ENCODE results near the gene KIF19. TPM values are rescaled to one million over a fixed set of nuclear protein-coding genes. Genes with fewer than 3 reads are reported as not detected.
"Not testable (repeated sequence)": the region's sequence is repeated elsewhere in the genome, so short reads cannot be mapped to it uniquely, and the experiment has no call there.

KIF19 gene, protein sequence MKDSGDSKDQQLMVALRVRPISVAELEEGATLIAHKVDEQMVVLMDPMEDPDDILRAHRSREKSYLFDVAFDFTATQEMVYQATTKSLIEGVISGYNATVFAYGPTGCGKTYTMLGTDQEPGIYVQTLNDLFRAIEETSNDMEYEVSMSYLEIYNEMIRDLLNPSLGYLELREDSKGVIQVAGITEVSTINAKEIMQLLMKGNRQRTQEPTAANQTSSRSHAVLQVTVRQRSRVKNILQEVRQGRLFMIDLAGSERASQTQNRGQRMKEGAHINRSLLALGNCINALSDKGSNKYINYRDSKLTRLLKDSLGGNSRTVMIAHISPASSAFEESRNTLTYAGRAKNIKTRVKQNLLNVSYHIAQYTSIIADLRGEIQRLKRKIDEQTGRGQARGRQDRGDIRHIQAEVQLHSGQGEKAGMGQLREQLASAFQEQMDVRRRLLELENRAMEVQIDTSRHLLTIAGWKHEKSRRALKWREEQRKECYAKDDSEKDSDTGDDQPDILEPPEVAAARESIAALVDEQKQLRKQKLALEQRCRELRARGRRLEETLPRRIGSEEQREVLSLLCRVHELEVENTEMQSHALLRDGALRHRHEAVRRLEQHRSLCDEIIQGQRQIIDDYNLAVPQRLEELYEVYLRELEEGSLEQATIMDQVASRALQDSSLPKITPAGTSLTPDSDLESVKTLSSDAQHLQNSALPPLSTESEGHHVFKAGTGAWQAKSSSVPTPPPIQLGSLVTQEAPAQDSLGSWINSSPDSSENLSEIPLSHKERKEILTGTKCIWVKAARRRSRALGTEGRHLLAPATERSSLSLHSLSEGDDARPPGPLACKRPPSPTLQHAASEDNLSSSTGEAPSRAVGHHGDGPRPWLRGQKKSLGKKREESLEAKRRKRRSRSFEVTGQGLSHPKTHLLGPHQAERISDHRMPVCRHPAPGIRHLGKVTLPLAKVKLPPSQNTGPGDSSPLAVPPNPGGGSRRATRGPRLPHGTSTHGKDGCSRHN
- 1 to 10 TPM in 1 of 9 donors, under 1 TPM in 6, not detected in 2; 0.12 to 3.0 (median 0.19) TPM for total RNA-seq
- polyA plus RNA-seq = under 1 TPM; 0.18 to 0.46 TPM
- long read RNA-seq, donor 1 = 0 reads
- long read RNA-seq, donor 2, partial matches to known transcripts = 0 of 2 reads
- long read RNA-seq, donor 2, other reads (novel, unspliced or antisense) = 0 of 2 reads
- long read RNA-seq, donor 3 = 0 reads

- WGBS, 4 donors = 1 to 8% (median 3%) methylated on average over 24 to 73 of the region's 73 CpGs
- intact Hi-C loops (cut with DNase I) = no loop called here
Observed at GRCh38 chr17:74325743-74326379, at the start of gene KIF19. TSS of gene KIF19 (plus strand) at chr17:74326226. CDS start at chr17:74326350, 124 bp downstream.

GRCh38 chr17:74276541-74277009, 49.5 kb upstream of the KIF19 start:
- peak in 3 of 4 donors; percentile 14 to 42 (median 36) for ATAC-seq
- peaks cover 0 to 11% (median 4%) of the 10 kb centered on the region in 9 donors for H3K27me3 ChIP-seq
- 52 to 62% (median 58%) methylated on average over 5 of the region's 5 CpGs for WGBS, 4 donors
- peak overlapping the region; percentile 19 to 90 (median 62) for H3K27ac ChIP-seq
- peak in 2 of 5 donors; percentile 48 to 58 for DNase-seq
- intact Hi-C loops (cut with DNase I) = no loop called here
- TF ChIP-seq POLR2A (IDR thresholded peaks at IDR 0.05) = no peak
- no peak for TF ChIP-seq CTCF (IDR thresholded peaks at IDR 0.05)
- H3K4me3 ChIP-seq = no peak overlapping the region
- H3K9me3 ChIP-seq = no peaks in the 10 kb centered on the region
- peaks cover 0 to 49% (median 26%) of the 10 kb centered on the region in 12 donors for H3K4me1 ChIP-seq
- no peaks in the 10 kb centered on the region for H3K36me3 ChIP-seq

More at GRCh38 chr17:74325743-74326379, at the start of gene KIF19:
- H3K4me1 ChIP-seq = peaks cover 7 to 30% (median 15%) of the 10 kb centered on the region in 12 donors
- DNase-seq (peak; percentile 48 to 81 (median 54)), ATAC-seq (peak in 3 of 4 donors; percentile 80 to 93 (median 81))
- H3K36me3 ChIP-seq = no peaks in the 10 kb centered on the region
- H3K27ac ChIP-seq = peak within 1 kb of the TSS in 10 of 12 donors; percentile 6 to 53 (median 38)
- TF ChIP-seq POLR2A (IDR thresholded peaks at IDR 0.05) = no peak
- TF ChIP-seq CTCF (IDR thresholded peaks at IDR 0.05) = no peak
- peaks cover 0 to 18% (median 0%) of the 10 kb centered on the region in 9 donors for H3K27me3 ChIP-seq
- H3K4me3 ChIP-seq = peak within 1 kb of the TSS; percentile 9 to 61 (median 52)
- no peaks in the 10 kb centered on the region for H3K9me3 ChIP-seq

GRCh38 chr17:74277935-74278334, 48.1 kb upstream of the KIF19 start:
- Histone ChIP-seq H3K9me3 (no peaks in the 10 kb centered on the region), H3K27ac (no peak overlapping the region), H3K27me3 (peaks cover 0 to 11% (median 4%) of the 10 kb centered on the region in 9 donors), H3K36me3 (no peaks in the 10 kb centered on the region), H3K4me1 (peaks cover 0 to 36% (median 15%) of the 10 kb centered on the region in 12 donors), H3K4me3 (no peak overlapping the region)
- WGBS, 4 donors = 64 to 87% (median 77%) methylated on average over 1 of the region's 1 CpG
- intact Hi-C loops (cut with DNase I) = no loop called here
- TF ChIP-seq POLR2A (IDR thresholded peaks at IDR 0.05) (no peak), CTCF (IDR thresholded peaks at IDR 0.05) (no peak)
- DNase-seq = no peak
- no peak for ATAC-seq

DNA sequence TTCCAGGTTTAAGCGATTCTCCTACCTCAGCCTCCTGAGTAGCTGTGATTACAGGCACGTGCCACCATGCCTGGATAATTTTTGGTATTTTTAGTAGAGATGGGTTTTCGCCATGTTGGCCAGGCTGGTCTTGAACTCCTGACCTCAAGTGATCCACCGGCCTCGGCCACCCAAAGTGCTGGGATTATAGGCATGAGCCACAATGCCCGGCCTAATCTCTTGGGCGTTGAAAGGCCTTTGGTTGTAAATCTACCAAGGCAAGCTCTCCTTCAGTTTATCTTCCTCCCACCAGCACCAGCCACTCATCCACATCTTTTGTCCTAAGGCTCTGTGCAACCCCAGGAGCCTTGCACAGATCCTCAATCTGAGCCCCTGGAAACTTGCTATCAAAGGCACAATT, 46.4 kb upstream of the KIF19 start:
- H3K27me3 ChIP-seq; intact Hi-C loops (cut with DNase I); H3K4me3 ChIP-seq; H3K36me3 ChIP-seq; DNase-seq; ATAC-seq; H3K9me3 ChIP-seq: not testable (repeated sequence)
- H3K27ac ChIP-seq = peak overlapping the region in 1 of 12 donors; percentile 7
- H3K4me1 ChIP-seq = peaks cover 0 to 36% (median 8%) of the 10 kb centered on the region in 12 donors
- WGBS, 4 donors = 77 to 97% (median 86%) methylated on average over 7 of the region's 7 CpGs

Measured in heart left ventricle (tissue), 16 donors.